ENCODE measurements around the gene RNF128.
"Not testable (repeated sequence)": the region's sequence is repeated elsewhere in the genome, so short reads cannot be mapped to it uniquely, and the experiment has no call there.

The RNF128 gene

GRCh38 chrX:106783716-106784115, 57.2 kb downstream of the RNF128 start:
- TF ChIP-seq CTCF (IDR thresholded peaks at IDR 0.05): no peak
- Histone ChIP-seq H3K27me3 (no peaks in the 10 kb centered on the region), H3K9me3 (no peaks in the 10 kb centered on the region), H3K4me3 (no peak overlapping the region), H3K27ac (no peak overlapping the region), H3K4me1 (no peaks in the 10 kb centered on the region), H3K36me3 (no peaks in the 10 kb centered on the region)
- DNase-seq: no peak
- intact Hi-C loops (cut with DNase I; ENCODE audit: low total_unique reads): no loop called here

GRCh38 chrX:106791495-106791894, 65.0 kb downstream of the RNF128 start:
- TF ChIP-seq CTCF (IDR thresholded peaks at IDR 0.05): no peak
- H3K27me3 ChIP-seq: no peaks in the 10 kb centered on the region
- no peak overlapping the region for H3K4me3 ChIP-seq
- H3K27ac ChIP-seq: no peak overlapping the region
- intact Hi-C loops (cut with DNase I; ENCODE audit: low total_unique reads): loop anchor here (10.0 kb wide), 1 partner anchor 307 kb away; no protein-coding TSS in a partner anchor
- no peaks in the 10 kb centered on the region for H3K36me3 ChIP-seq
- H3K9me3 ChIP-seq: no peaks in the 10 kb centered on the region
- DNase-seq: no peak
- H3K4me1 ChIP-seq: no peaks in the 10 kb centered on the region

- Histone ChIP-seq H3K27ac (peak overlapping the region; percentile 46 to 63), H3K4me3 (peak overlapping the region; percentile 63 to 74), H3K36me3 (no peaks in the 10 kb centered on the region), H3K9me3 (no peaks in the 10 kb centered on the region), H3K27me3 (no peaks in the 10 kb centered on the region), H3K4me1 (no peaks in the 10 kb centered on the region)
- intact Hi-C loops (cut with DNase I; ENCODE audit: low total_unique reads): no loop called here
- no peak for TF ChIP-seq CTCF (IDR thresholded peaks at IDR 0.05)
- DNase-seq: no peak
Measured at GRCh38 chrX:106802063-106802387, 75.5 kb downstream of the RNF128 start.

- H3K36me3 ChIP-seq: no peaks in the 10 kb centered on the region
- H3K9me3 ChIP-seq: no peaks in the 10 kb centered on the region
- intact Hi-C loops (cut with DNase I; ENCODE audit: low total_unique reads): no loop called here
- H3K4me3 ChIP-seq: peak within 1 kb of the TSS; percentile 63 to 74
- TF ChIP-seq CTCF (IDR thresholded peaks at IDR 0.05): no peak
- DNase-seq: peak; percentile 74 to 90
- H3K27ac ChIP-seq: peak within 1 kb of the TSS; percentile 63
- no peaks in the 10 kb centered on the region for H3K4me1 ChIP-seq
- H3K27me3 ChIP-seq: no peaks in the 10 kb centered on the region
Measured at GRCh38 chrX:106802388-106803275, 76.1 kb downstream of the RNF128 start, which contains the start of gene TBC1D8B. Gene TBC1D8B (plus strand): TSS chrX:106802673. CDS start chrX:106802854, 181 bp downstream.

GRCh38 chrX:106811131-106811910, 84.8 kb downstream of the RNF128 start:
- Histone ChIP-seq H3K4me1 (no peaks in the 10 kb centered on the region), H3K27ac (no peak overlapping the region), H3K36me3 (no peaks in the 10 kb centered on the region), H3K4me3 (no peak overlapping the region), H3K9me3 (no peaks in the 10 kb centered on the region), H3K27me3 (no peaks in the 10 kb centered on the region)
- DNase-seq: no peak
- intact Hi-C loops (cut with DNase I; ENCODE audit: low total_unique reads): no loop called here
- no peak for TF ChIP-seq CTCF (IDR thresholded peaks at IDR 0.05)

GRCh38 chrX:106812930-106813329, 86.4 kb downstream of the RNF128 start:
- H3K4me1 ChIP-seq; H3K36me3 ChIP-seq; H3K4me3 ChIP-seq; H3K27me3 ChIP-seq; DNase-seq; H3K9me3 ChIP-seq; intact Hi-C loops (cut with DNase I; ENCODE audit: low total_unique reads); H3K27ac ChIP-seq: not testable (repeated sequence)

- H3K36me3 ChIP-seq; H3K4me1 ChIP-seq; intact Hi-C loops (cut with DNase I; ENCODE audit: low total_unique reads); H3K27me3 ChIP-seq; H3K4me3 ChIP-seq; H3K9me3 ChIP-seq; H3K27ac ChIP-seq; DNase-seq: not testable (repeated sequence)
Measured at GRCh38 chrX:106814093-106814492, 87.6 kb downstream of the RNF128 start.
